ENCODE measurements around the gene HSPBP1.

Gene HSPBP1

GRCh38 chr19:55255618-55256423, 24.1 kb downstream of the HSPBP1 start:
- in situ Hi-C loops (cut with MboI; ENCODE audit: low sequenced_read_pairs), result no loop called here

GRCh38 chr19:55254625-55254977, 25.3 kb downstream of the HSPBP1 start:
- in situ Hi-C loops (cut with MboI; ENCODE audit: low sequenced_read_pairs), result no loop called here

DNA sequence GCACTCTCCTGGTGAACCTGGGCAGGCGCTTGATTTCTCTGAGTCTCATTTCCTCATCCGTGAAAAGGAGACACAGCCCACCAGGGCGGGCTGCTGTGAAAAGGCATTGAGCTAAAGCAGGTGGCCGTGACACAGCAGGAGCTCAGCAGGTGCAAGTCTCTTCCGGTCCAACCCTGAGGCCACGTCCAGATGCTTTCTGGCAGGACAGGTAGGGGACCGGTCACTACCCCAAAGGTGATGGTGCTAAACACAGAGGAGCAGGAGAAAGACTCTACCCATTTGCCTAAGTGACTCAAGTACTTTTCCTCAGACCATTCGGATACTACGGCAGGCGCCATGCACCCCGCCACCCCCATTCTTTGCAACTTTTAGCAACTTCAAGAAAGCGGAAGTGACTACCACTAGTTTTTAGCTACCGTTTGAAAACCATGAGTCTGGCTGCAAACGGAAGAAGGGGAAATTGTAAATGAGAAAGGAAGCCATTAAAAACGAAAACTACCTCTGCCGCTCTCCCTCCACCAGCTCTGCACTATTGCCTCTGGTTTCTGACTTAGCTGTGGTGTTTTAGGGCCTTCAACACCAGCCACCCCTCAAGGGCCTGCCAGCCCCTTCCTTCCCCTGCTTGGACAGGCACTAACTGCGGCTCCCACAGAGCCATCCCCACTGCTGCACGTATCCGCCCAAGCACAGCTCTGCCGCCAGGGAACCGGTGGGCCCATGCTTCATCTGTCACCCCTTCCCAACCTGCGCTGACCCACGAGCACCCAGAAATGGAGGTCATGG, 25.9 kb downstream of the HSPBP1 start:
- in situ Hi-C loops (cut with MboI; ENCODE audit: low sequenced_read_pairs), result no loop called here

DNA sequence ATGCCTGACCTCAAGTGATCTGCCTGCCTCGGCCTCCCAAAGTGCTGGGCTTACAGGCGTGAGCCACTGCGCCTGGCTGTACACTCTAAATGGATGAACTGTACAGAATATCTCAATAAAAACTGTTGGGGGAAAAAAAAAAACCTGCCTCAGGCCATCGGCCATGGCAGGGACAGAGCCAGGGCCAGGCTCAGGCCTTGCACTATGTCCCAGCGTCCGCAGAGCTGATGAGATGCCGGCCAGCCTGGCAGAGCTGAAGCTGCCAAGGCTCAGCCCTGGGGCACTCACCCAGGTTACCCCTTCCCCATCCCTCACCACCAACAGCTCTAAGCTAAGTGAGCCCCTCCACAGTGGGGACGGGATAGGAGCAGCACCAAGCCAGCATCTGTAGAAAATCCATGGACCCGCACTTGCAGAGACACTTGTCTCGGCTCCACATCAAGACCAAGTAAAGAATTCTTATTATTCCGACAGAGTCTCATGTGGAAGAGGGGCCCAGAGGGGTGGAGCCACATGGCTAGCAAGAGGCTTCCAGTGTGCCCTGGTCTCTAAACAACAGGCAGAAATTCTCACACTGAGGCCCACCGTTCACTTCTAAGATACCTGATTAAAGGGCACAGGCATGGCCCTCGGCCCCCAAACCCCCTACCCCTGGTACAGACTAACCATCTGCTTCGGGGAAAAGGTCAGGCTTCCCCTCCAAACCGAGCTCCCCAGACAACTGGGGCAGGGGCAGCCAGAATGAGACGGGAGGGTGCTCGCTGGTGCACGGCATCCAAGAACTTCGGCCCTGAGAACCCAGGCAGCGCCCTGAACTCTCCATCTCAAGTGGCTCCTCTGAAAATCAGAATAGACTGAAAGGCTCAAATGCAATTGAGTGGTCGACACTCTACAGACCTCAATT, 26.9 kb downstream of the HSPBP1 start:
- in situ Hi-C loops (cut with MboI; ENCODE audit: low sequenced_read_pairs), result no loop called here

DNA sequence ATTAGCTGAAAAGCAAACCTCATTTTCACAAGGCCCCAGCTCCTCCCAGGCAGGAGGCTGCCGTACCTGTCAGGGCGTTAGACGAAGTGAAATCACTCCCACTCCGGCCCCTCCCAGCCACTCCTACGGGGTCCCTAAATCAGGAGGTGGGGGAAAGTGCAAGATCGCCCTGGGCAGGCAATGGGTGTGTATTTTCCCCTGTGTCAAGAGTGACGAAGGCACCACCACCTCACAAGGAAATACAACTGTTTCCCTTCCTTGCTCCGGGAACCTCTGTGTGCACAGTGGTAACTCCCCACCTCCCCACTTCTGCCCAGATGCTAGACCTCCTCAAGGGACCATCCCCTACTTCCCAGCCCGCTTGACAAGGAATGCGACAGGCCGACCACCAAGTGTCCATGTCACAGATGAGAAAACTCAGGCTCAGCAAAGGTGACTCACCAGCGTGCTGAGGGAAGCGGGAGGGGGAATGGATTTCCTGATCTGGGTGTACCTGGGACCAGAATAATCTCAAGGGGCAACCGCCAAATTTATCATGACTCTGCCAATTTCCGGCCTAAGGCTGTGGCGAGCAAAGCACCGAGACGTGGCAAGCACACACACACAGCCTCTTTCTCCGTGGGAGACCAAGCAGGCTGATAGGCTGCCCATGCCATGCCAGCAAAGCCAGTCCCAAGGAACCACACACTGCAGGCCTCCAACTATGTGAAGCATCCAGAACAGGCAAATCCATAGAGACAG, 28.4 kb downstream of the HSPBP1 start:
- in situ Hi-C loops (cut with MboI; ENCODE audit: low sequenced_read_pairs), result no loop called here

DNA sequence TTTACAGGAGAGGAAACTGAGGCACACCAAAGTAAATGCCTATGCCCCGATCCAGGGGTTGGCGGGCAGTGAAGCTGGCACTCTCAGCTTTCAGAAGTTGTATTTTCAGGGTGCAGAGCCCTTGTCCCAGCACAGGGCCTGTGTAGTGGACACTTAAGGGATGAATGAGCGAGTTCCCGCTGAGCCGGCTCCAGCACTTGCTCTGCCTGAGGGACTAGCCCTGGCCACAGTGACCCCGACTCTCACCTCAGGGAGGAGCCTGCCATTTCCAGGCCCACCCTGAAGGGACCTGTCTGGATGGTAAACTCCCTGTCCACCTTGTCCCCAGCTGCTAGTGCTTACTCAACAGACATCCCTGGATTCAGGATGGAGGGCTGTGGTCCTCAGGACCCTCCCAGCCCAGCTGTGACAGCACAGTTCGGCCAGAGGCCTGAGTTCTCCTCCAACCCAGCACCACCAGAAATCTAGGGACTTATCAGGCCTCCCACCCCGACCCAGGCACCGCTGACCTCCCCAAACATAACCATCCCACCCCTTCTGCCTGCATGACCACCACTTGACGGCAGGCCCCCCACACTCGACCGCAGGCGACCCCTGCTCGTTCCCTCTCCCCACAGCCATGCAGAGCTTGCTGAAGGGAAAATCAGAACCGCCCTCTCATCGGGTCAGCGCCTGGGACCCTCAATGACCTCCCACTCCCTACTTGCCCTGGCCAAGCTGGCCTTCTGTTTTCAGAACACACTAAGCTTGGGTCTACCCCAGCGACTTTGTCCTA, 29.5 kb downstream of the HSPBP1 start:
- in situ Hi-C loops (cut with MboI; ENCODE audit: low sequenced_read_pairs), result no loop called here

- in situ Hi-C loops (cut with MboI; ENCODE audit: low sequenced_read_pairs), result no loop called here
These were observed 30.1 kb downstream of the HSPBP1 start for GRCh38 chr19:55249841-55250240.

DNA sequence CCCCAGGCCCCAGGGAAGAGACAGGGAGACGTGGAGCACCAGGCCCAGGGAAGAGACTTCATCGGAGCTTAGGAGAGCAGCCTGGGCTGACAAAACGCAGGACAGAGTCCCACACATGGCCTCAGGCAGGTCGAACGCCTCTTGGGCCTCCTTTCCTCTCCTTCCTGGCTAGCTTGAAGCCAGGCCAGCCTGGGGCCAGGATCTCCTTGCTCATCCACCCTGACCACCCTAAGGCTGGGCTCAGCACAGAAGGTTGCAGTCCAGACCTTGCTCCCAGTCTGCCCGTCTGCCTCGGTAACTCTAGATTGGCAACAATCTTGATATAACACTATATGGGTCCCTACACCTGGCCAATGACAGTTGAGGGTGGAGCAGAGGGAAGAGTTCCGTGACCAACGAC, 31.2 kb downstream of the HSPBP1 start:
- in situ Hi-C loops (cut with MboI; ENCODE audit: low sequenced_read_pairs), result no loop called here

GRCh38 chr19:55248166-55248675, 31.7 kb downstream of the HSPBP1 start:
- in situ Hi-C loops (cut with MboI; ENCODE audit: low sequenced_read_pairs), result no loop called here

DNA sequence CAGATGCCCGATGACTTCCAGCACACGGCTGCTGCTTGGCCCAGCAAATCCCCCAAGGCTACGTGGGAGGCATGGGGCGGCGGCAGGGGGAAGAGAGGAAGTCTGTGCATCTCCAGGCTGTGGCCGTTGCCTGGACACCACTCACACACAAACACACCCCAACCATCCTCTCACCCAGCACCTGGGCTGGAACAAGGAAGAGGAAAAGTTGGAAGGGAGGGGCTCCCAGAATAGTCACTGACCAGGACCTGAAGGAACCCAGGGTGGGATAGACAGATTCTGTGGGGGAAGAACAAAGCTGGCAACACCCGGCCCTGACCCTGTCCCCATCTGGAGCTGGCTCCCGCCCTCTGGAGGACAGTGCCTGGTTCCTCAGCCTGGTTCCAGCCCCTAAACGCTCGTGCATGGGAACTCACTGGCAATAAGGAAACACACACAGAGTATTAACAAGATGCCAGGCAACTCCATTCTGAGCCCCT, 32.2 kb downstream of the HSPBP1 start:
- in situ Hi-C loops (cut with MboI; ENCODE audit: low sequenced_read_pairs), result no loop called here

DNA sequence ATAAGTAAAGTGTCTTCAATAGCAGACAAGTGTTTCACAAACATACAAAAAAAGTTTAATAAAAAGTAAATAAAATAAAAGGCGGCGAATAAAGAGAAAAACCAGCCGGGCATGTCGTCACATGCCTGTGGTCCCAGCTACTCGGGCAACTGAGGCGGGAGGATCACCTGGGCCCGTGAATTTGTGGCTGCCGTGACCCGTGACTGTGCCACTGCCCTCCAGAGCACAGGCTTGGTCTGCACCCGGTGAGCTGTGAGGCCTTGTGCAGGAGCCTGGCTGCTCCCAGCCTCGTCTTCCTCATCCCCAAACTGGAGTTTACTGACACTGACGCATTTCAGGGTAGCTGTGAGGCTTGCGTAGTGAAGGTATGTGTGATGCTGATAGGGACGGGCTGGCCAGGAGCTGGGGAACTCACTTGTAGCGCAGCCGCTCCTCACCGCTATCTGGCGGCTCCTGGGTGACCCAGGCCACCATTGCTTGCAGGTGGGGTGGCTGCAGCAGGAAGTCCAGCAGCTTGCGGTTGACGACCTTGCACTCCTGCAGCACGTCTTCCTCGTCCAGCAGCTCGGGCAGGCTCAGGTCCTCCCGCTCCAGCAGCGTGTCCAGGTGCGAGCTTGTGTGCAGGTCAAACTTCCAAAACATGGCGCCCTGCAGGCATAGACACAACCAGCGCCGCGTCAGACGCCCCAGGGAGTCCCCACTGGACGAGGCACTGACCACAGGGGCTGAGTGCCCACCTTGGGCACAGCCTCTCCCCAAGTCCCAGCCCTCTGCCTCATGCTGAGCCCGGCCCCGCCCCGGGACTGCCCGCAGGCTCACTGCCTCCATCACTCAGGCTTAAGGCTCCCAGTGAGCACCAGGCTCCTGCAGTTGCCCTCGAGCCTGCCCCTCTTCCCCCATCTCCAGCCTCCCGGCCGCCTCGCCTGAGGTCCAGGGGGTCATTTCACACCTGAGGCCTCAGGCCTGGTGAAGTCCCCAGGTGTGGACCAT, 33.2 kb downstream of the HSPBP1 start:
- in situ Hi-C loops (cut with MboI; ENCODE audit: low sequenced_read_pairs), result no loop called here

GRCh38 chr19:55245236-55245904, 34.5 kb downstream of the HSPBP1 start:
- in situ Hi-C loops (cut with MboI; ENCODE audit: low sequenced_read_pairs), result no loop called here

GRCh38 chr19:55244004-55244680, 35.8 kb downstream of the HSPBP1 start:
- in situ Hi-C loops (cut with MboI; ENCODE audit: low sequenced_read_pairs), result no loop called here

DNA sequence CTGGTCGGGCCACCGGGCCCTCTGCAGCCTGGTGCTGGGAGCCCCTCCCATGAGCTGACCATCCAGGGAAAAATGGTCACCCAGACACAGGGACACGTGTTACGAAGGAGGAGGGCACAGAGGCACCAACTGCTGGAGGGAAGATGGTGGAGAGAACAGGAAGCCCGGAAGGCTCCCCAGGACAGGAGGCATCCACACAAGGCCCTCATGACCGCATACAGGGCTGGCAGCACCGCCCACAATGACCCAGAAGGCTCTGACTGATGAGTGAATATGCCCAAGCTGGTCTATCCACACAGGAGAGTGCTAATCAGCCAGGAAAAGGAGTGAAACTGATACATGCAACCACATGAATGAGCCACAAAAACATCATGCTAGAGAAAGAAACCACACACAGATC, 37.4 kb downstream of the HSPBP1 start:
- in situ Hi-C loops (cut with MboI; ENCODE audit: low sequenced_read_pairs), result no loop called here

GRCh38 chr19:55241935-55242464, 37.9 kb downstream of the HSPBP1 start:
- in situ Hi-C loops (cut with MboI; ENCODE audit: low sequenced_read_pairs), result no loop called here

GRCh38 chr19:55241143-55241934, 38.6 kb downstream of the HSPBP1 start:
- in situ Hi-C loops (cut with MboI; ENCODE audit: low sequenced_read_pairs), result no loop called here

All from HL-60/S4 treated with phorbol 12-myristate 13-acetate at 8.2 ng/mL for 4 days and 3 days (cell line).